Mucosa of stomach (tissue), 1 donor: Measurements from ENCODE around the gene TRIP13.

Experiments
- H3K27me3 ChIP-seq: one replicate; pipeline ENCODE4 v1.7.0; 2013; ENCODE audit warnings: mild to moderate bottlenecking, low read length; ENCODE audit not compliant: control insufficient read depth, insufficient read depth
- H3K36me3 ChIP-seq: one replicate; pipeline ENCODE4 v1.7.0; 2013; ENCODE audit warnings: low read length; ENCODE audit not compliant: control insufficient read depth, insufficient read depth
- H3K4me1 ChIP-seq: one replicate; pipeline ENCODE4 v1.7.0; 2013; ENCODE audit warnings: mild to moderate bottlenecking, low read length; ENCODE audit not compliant: control insufficient read depth, insufficient read depth
- H3K4me3 ChIP-seq: one replicate; pipeline ENCODE4 v1.7.0; 2013; ENCODE audit warnings: low read length
- H3K9ac ChIP-seq: one replicate; pipeline ENCODE4 v1.7.0; 2013; ENCODE audit warnings: mild to moderate bottlenecking, low read length, moderate library complexity
- H3K9me3 ChIP-seq: one replicate; pipeline ENCODE4 v1.7.0; 2013; ENCODE audit warnings: mild to moderate bottlenecking, low read length, moderate library complexity; ENCODE audit not compliant: control insufficient read depth
- donor health status: Pancreatic carcinoma.

The TRIP13 gene

GRCh38 chr5:858726-859125, 34.0 kb upstream of the TRIP13 start:
- no peak overlapping the region for H3K4me3 ChIP-seq
- H3K9ac ChIP-seq, result no peak overlapping the region
- H3K27me3 ChIP-seq, result peaks cover 3% of the 10 kb centered on the region
- no peaks in the 10 kb centered on the region for H3K9me3 ChIP-seq
- H3K4me1 ChIP-seq, result no peaks in the 10 kb centered on the region
- no peaks in the 10 kb centered on the region for H3K36me3 ChIP-seq

GRCh38 chr5:859391-859790, 33.3 kb upstream of the TRIP13 start:
- peaks cover 3% of the 10 kb centered on the region for H3K27me3 ChIP-seq
- H3K9me3 ChIP-seq, result no peaks in the 10 kb centered on the region
- H3K4me3 ChIP-seq, result no peak overlapping the region
- H3K36me3 ChIP-seq, result no peaks in the 10 kb centered on the region
- H3K4me1 ChIP-seq, result no peaks in the 10 kb centered on the region
- H3K9ac ChIP-seq, result no peak overlapping the region

GRCh38 chr5:859798-860296, 32.8 kb upstream of the TRIP13 start:
- H3K27me3 ChIP-seq, result peaks cover 3% of the 10 kb centered on the region
- no peaks in the 10 kb centered on the region for H3K4me1 ChIP-seq
- H3K9me3 ChIP-seq, result no peaks in the 10 kb centered on the region

GRCh38 chr5:860506-861150, 32.1 kb upstream of the TRIP13 start:
- Histone ChIP-seq H3K9ac (no peak overlapping the region), H3K36me3 (peaks cover 4% of the 10 kb centered on the region), H3K4me3 (no peak overlapping the region), H3K27me3 (no peaks in the 10 kb centered on the region), H3K9me3 (no peaks in the 10 kb centered on the region), H3K4me1 (no peaks in the 10 kb centered on the region)

More at GRCh38 chr5:859798-860296, 32.8 kb upstream of the TRIP13 start:
- Histone ChIP-seq H3K9ac (no peak overlapping the region), H3K4me3 (no peak overlapping the region), H3K36me3 (peaks cover 2% of the 10 kb centered on the region)

- Histone ChIP-seq H3K4me1 (no peaks in the 10 kb centered on the region), H3K4me3 (no peak overlapping the region), H3K36me3 (peaks cover 4% of the 10 kb centered on the region), H3K27me3 (no peaks in the 10 kb centered on the region), H3K9me3 (no peaks in the 10 kb centered on the region), H3K9ac (no peak overlapping the region)
These were observed 31.0 kb upstream of the TRIP13 start for GRCh38 chr5:861442-862366.

- H3K36me3 ChIP-seq, result peaks cover 4% of the 10 kb centered on the region
- H3K9ac ChIP-seq, result no peak overlapping the region
- H3K4me3 ChIP-seq, result no peak overlapping the region
- H3K4me1 ChIP-seq, result no peaks in the 10 kb centered on the region
- H3K9me3 ChIP-seq, result no peaks in the 10 kb centered on the region
- H3K27me3 ChIP-seq, result no peaks in the 10 kb centered on the region
These were observed 30.1 kb upstream of the TRIP13 start for GRCh38 chr5:862367-863243.

- Histone ChIP-seq H3K4me3 (no peak overlapping the region), H3K9ac (no peak overlapping the region), H3K36me3 (peaks cover 6% of the 10 kb centered on the region), H3K4me1 (no peaks in the 10 kb centered on the region), H3K27me3 (no peaks in the 10 kb centered on the region), H3K9me3 (no peaks in the 10 kb centered on the region)
These were observed 29.4 kb upstream of the TRIP13 start for GRCh38 chr5:863244-863805.

- no peak overlapping the region for H3K4me3 ChIP-seq
- no peaks in the 10 kb centered on the region for H3K4me1 ChIP-seq
- H3K36me3 ChIP-seq, result peaks cover 6% of the 10 kb centered on the region
- H3K27me3 ChIP-seq, result no peaks in the 10 kb centered on the region
- no peak overlapping the region for H3K9ac ChIP-seq
- H3K9me3 ChIP-seq, result no peaks in the 10 kb centered on the region
These were observed 28.1 kb upstream of the TRIP13 start for GRCh38 chr5:864492-865167.

GRCh38 chr5:865168-865521, 27.5 kb upstream of the TRIP13 start:
- H3K36me3 ChIP-seq, result peaks cover 6% of the 10 kb centered on the region
- H3K9me3 ChIP-seq, result no peaks in the 10 kb centered on the region
- no peaks in the 10 kb centered on the region for H3K27me3 ChIP-seq
- H3K4me3 ChIP-seq, result no peak overlapping the region
- no peaks in the 10 kb centered on the region for H3K4me1 ChIP-seq
- H3K9ac ChIP-seq, result no peak overlapping the region

- H3K36me3 ChIP-seq, result peaks cover 6% of the 10 kb centered on the region
- H3K27me3 ChIP-seq, result no peaks in the 10 kb centered on the region
These were observed 26.9 kb upstream of the TRIP13 start for GRCh38 chr5:865771-866170.

GRCh38 chr5:867300-867870, 25.3 kb upstream of the TRIP13 start:
- H3K36me3 ChIP-seq, result peaks cover 6% of the 10 kb centered on the region
- no peak overlapping the region for H3K9ac ChIP-seq

More at GRCh38 chr5:865771-866170, 26.9 kb upstream of the TRIP13 start:
- Histone ChIP-seq H3K9me3 (no peaks in the 10 kb centered on the region), H3K9ac (no peak overlapping the region), H3K4me1 (no peaks in the 10 kb centered on the region), H3K4me3 (no peak overlapping the region)

More at GRCh38 chr5:867300-867870, 25.3 kb upstream of the TRIP13 start:
- Histone ChIP-seq H3K9me3 (no peaks in the 10 kb centered on the region), H3K4me3 (no peak overlapping the region), H3K4me1 (no peaks in the 10 kb centered on the region), H3K27me3 (no peaks in the 10 kb centered on the region)
